GM23338 (cell line): ENCODE measurements around the gene SLC2A11. TPM values are rescaled to one million over a fixed set of nuclear protein-coding genes. Genes with fewer than 3 reads are reported as not detected.

Source experiments
- CREB1 ChIP-seq: fragments of 250-450 bp; sonication (Bioruptor Pico); IDR thresholded peaks from 2 replicates; pipeline ENCODE4 v1.5.0; 2020; ENCODE audit warnings: low read depth, mild to moderate bottlenecking, moderate library complexity
- CTCF ChIP-seq, 2 experiments: fragments of 200-600 bp in 1 of 2; sonication (generic) in 1 of 2; conservative IDR thresholded peaks; 2 replicates each; pipeline versions ENCODE4 v1.5.1 to v1.6.1; 2016 to 2017; ENCODE audit warnings: antibody characterized with exemption in 2 of 2, low read depth in 2 of 2, mild to moderate bottlenecking in 2 of 2, moderate library complexity in 1 of 2
- JUNB ChIP-seq: IDR thresholded peaks from one replicate; pipeline ENCODE4 v1.6.1; 2016; ENCODE audit warnings: antibody characterized with exemption; ENCODE audit not compliant: unreplicated experiment
- REST ChIP-seq: IDR thresholded peaks from one replicate; pipeline ENCODE4 v1.6.1; 2018; ENCODE audit warnings: antibody characterized with exemption; ENCODE audit not compliant: unreplicated experiment
- STAT1 ChIP-seq: IDR thresholded peaks from one replicate; pipeline ENCODE4 v1.6.1; 2016; ENCODE audit warnings: antibody characterized with exemption; ENCODE audit not compliant: unreplicated experiment
- ZNF114 ChIP-seq: fragments of 250-450 bp; sonication (Bioruptor Pico); IDR thresholded peaks from 2 replicates; pipeline ENCODE4 v1.5.0; 2020; ENCODE audit warnings: mild to moderate bottlenecking, moderate library complexity
- ZNF331 ChIP-seq: fragments of 250-450 bp; sonication (Bioruptor Pico); IDR thresholded peaks from 2 replicates; pipeline ENCODE4 v1.5.0; 2020; ENCODE audit warnings: low read depth, mild to moderate bottlenecking, moderate library complexity
- ZNF462 ChIP-seq: fragments of 250-450 bp; sonication (Bioruptor Pico); IDR thresholded peaks from 2 replicates; pipeline ENCODE4 v1.5.0; 2020; ENCODE audit warnings: mild to moderate bottlenecking, moderate library complexity
- polyA plus RNA-seq: library from polyadenylated mRNA; unstranded; fragments of >200 nt; fragmentation: Nextera tagmentation; extraction: Ambion mirVana; gene quantifications from 2 replicates; pipeline ENCODE4 v1.2.1, GENCODE V29; 2016
- total RNA-seq: library from RNA; depleted of rRNA; stranded (reverse); fragments of >200 nt; shearing (Covaris generic); gene quantifications from 2 replicates; pipeline ENCODE4 v1.2.3, GENCODE V29; 2014

The SLC2A11 gene
- total and polyA plus RNA-seq, 2 experiments from 2014 or later, result 7.1 to 21.8 TPM

GRCh38 chr22:23868580-23868979 is 10.9 kb downstream of the SLC2A11 start (continued):
- TF ChIP-seq ZNF462 (CRISPR knock-in tag), result no peak
- no peak for TF ChIP-seq JUNB
- TF ChIP-seq STAT1, result no peak
- TF ChIP-seq CTCF (conservative IDR thresholded peaks at IDR 0.05; ENCODE audit: low read depth in 2 of 2), result no peak
- TF ChIP-seq ZNF114 (CRISPR knock-in tag), result no peak
- no peak for TF ChIP-seq ZNF331
- TF ChIP-seq CREB1 (CRISPR knock-in tag), result no peak
- TF ChIP-seq REST, result no peak
